Lower leg skin (tissue), 3 donors: Measurements from ENCODE around the gene ALCAM.

Experiments
- CTCF ChIP-seq, 3 donors: fragments of 450-650 bp; IDR thresholded peaks; one replicate each; pipeline ENCODE4 v1.5.1; 2016; ENCODE audit warnings: antibody characterized with exemption in 3 of 3, mild to moderate bottlenecking in 3 of 3, moderate library complexity in 2 of 3
- POLR2A ChIP-seq, 2 donors: fragments of 450-650 bp; IDR thresholded peaks; one replicate each; pipeline ENCODE4 v1.6.1; 2016 to 2017; ENCODE audit warnings: antibody characterized with exemption in 2 of 2, mild to moderate bottlenecking in 1 of 2, moderate library complexity in 1 of 2

- TF ChIP-seq CTCF (IDR thresholded peaks at IDR 0.05) = no peak
- TF ChIP-seq POLR2A (IDR thresholded peaks at IDR 0.05) = no peak
Observed at GRCh38 chr3:105527949-105528348, 161.2 kb downstream of the ALCAM start.
